ENCODE data around the gene NHSL1. TPM values are rescaled to one million over a fixed set of nuclear protein-coding genes. Genes with fewer than 3 reads are reported as not detected.

The NHSL1 gene
- total RNA-seq, 2 donors from 2014 or later, result 16.3 to 17.5 TPM

DNA sequence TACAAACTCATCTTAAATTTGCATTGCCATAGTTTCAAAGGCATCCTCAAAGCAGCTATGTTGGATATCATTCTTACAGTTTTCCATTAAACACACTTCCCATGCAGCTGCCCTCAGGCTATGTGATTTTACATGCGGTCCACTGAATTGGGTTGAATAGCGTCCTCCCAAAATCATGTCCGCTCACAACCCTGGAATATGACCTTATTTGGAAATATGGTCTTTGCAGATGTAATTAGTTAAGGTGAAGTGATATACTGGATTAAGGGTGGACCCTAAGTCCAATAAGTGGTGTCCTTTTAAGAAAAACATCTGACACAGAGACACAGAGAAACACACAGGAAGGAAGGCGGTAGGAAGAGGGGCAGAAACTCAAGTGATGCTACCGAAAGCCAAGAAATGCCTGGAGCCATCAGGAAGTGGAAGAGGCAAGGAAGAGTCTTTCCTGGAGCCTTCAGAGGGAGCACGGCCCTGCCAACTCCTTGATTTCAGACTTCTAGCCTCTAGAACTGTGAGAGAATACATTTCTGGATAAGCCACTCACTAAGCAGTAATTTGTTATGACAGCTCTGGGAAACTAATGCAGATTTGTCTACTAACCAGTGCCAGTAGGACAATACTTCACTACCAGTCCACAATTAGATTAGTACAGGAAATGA, 42.7 kb upstream of the NHSL1 start:
- no peak overlapping the region for H3K4me3 Mint-ChIP-seq
- no peaks in the 10 kb centered on the region for H3K36me3 Mint-ChIP-seq (ENCODE audit: low read depth)
- Histone ChIP-seq H3K27me3 (ENCODE audit: control insufficient read depth, insufficient read depth, low read length, poor library complexity, severe bottlenecking) (no peaks in the 10 kb centered on the region), H3K9me3 (ENCODE audit: control insufficient read depth, low read length) (no peaks in the 10 kb centered on the region), H3K36me3 (ENCODE audit: control insufficient read depth, insufficient read depth, low read length) (no peaks in the 10 kb centered on the region), H3K4me1 (ENCODE audit: control insufficient read depth, insufficient read depth, low read length) (peaks cover 47% of the 10 kb centered on the region), H3K9ac (ENCODE audit: extremely low read depth, low read length, poor library complexity, severe bottlenecking) (no peak overlapping the region), H3K27ac (ENCODE audit: low read depth, low read length) (no peak overlapping the region), H3K4me3 (ENCODE audit: low read length) (no peak overlapping the region)
- DNase-seq, result no peak
- no peaks in the 10 kb centered on the region for H3K9me3 Mint-ChIP-seq
- H3K27ac Mint-ChIP-seq, result peak overlapping the region; percentile 53
- TF ChIP-seq, protein P1, sequence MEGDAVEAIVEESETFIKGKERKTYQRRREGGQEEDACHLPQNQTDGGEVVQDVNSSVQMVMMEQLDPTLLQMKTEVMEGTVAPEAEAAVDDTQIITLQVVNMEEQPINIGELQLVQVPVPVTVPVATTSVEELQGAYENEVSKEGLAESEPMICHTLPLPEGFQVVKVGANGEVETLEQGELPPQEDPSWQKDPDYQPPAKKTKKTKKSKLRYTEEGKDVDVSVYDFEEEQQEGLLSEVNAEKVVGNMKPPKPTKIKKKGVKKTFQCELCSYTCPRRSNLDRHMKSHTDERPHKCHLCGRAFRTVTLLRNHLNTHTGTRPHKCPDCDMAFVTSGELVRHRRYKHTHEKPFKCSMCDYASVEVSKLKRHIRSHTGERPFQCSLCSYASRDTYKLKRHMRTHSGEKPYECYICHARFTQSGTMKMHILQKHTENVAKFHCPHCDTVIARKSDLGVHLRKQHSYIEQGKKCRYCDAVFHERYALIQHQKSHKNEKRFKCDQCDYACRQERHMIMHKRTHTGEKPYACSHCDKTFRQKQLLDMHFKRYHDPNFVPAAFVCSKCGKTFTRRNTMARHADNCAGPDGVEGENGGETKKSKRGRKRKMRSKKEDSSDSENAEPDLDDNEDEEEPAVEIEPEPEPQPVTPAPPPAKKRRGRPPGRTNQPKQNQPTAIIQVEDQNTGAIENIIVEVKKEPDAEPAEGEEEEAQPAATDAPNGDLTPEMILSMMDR (conservative IDR thresholded peaks at IDR 0.05), result no peak
- H3K4me1 Mint-ChIP-seq, result peaks cover 81% of the 10 kb centered on the region
- H3K27me3 Mint-ChIP-seq (ENCODE audit: insufficient read depth), result no peaks in the 10 kb centered on the region
- WGBS, 2 experiments (ENCODE audit: insufficient coverage in 1 of 2, insufficient read length in 1 of 2), result 93% methylated on average over 5 to 6 of the region's 6 CpGs

GRCh38 chr6:138540468-138540867, 41.2 kb upstream of the NHSL1 start:
- H3K9me3 Mint-ChIP-seq, result no peaks in the 10 kb centered on the region
- H3K27ac Mint-ChIP-seq, result no peak overlapping the region
- Histone ChIP-seq H3K9ac (ENCODE audit: extremely low read depth, low read length, poor library complexity, severe bottlenecking) (no peak overlapping the region), H3K27ac (ENCODE audit: low read depth, low read length) (no peak overlapping the region), H3K4me3 (ENCODE audit: low read length) (no peak overlapping the region), H3K27me3 (ENCODE audit: control insufficient read depth, insufficient read depth, low read length, poor library complexity, severe bottlenecking) (no peaks in the 10 kb centered on the region), H3K4me1 (ENCODE audit: control insufficient read depth, insufficient read depth, low read length) (peaks cover 49% of the 10 kb centered on the region), H3K9me3 (ENCODE audit: control insufficient read depth, low read length) (no peaks in the 10 kb centered on the region), H3K36me3 (ENCODE audit: control insufficient read depth, insufficient read depth, low read length) (no peaks in the 10 kb centered on the region)
- H3K36me3 Mint-ChIP-seq (ENCODE audit: low read depth), result no peaks in the 10 kb centered on the region
- no peak overlapping the region for H3K4me3 Mint-ChIP-seq
- peaks cover 83% of the 10 kb centered on the region for H3K4me1 Mint-ChIP-seq
- TF ChIP-seq, protein P1 (conservative IDR thresholded peaks at IDR 0.05), result no peak
- no peaks in the 10 kb centered on the region for H3K27me3 Mint-ChIP-seq (ENCODE audit: insufficient read depth)
- DNase-seq, result no peak
- 80 to 96% methylated on average over 2 to 4 of the region's 4 CpGs for WGBS, 2 experiments (ENCODE audit: insufficient coverage in 1 of 2, insufficient read length in 1 of 2)

DNA sequence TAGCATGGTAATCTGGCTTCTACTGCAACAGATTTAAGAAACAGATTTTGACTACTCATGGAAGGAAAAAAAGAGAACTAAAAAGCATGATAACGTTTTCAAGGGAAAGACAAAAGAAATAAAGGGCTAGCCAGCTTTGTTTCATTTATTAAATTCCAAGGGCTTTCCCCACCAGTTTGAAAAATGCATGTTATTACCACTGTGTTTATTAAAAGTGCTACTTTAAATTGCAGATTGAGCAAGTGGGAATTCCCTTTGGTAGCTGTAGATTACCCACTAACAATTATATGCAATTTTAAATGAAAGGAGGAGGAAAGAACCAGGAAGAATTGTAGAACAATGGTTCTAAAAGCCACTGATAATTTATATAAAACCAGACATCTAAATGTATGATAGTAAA, 40.6 kb upstream of the NHSL1 start:
- H3K9me3 Mint-ChIP-seq, result no peaks in the 10 kb centered on the region
- WGBS, 2 experiments (ENCODE audit: insufficient coverage in 1 of 2, insufficient read length in 1 of 2), result 58 to 61% methylated on average over 1 of the region's 1 CpG
- H3K36me3 ChIP-seq (ENCODE audit: control insufficient read depth, insufficient read depth, low read length), result no peaks in the 10 kb centered on the region
- H3K27ac ChIP-seq (ENCODE audit: low read depth, low read length), result no peak overlapping the region
- no peaks in the 10 kb centered on the region for H3K36me3 Mint-ChIP-seq (ENCODE audit: low read depth)
- no peak overlapping the region for H3K27ac Mint-ChIP-seq
- H3K9ac ChIP-seq (ENCODE audit: extremely low read depth, low read length, poor library complexity, severe bottlenecking), result no peak overlapping the region
- no peak overlapping the region for H3K4me3 ChIP-seq (ENCODE audit: low read length)
- H3K4me1 ChIP-seq (ENCODE audit: control insufficient read depth, insufficient read depth, low read length), result peaks cover 45% of the 10 kb centered on the region
- peaks cover 84% of the 10 kb centered on the region for H3K4me1 Mint-ChIP-seq
- no peak for DNase-seq
- no peaks in the 10 kb centered on the region for H3K27me3 Mint-ChIP-seq (ENCODE audit: insufficient read depth)
- H3K27me3 ChIP-seq (ENCODE audit: control insufficient read depth, insufficient read depth, low read length, poor library complexity, severe bottlenecking), result no peaks in the 10 kb centered on the region
- H3K9me3 ChIP-seq (ENCODE audit: control insufficient read depth, low read length), result no peaks in the 10 kb centered on the region
- TF ChIP-seq, protein P1 (conservative IDR thresholded peaks at IDR 0.05), result no peak
- no peak overlapping the region for H3K4me3 Mint-ChIP-seq
